Breast epithelium (tissue), 4 donors: Measurements from ENCODE around the gene TBC1D14. TPM values are rescaled to one million over a fixed set of nuclear protein-coding genes. Genes with fewer than 3 reads are reported as not detected.

Source experiments
- DNase-seq, 2 donors: peaks; one replicate each; pipeline ENCODE4 v3.0.0-alpha.2; 2019; ENCODE audit warnings: low spot score in 2 of 2
- H3K27ac ChIP-seq, 2 donors: fragments of 200-600 bp; sonication (generic) in 1 of 2; one replicate each; pipeline ENCODE4 v1.5.1; 2016 to 2019; ENCODE audit warnings: mild to moderate bottlenecking in 1 of 2
- H3K27me3 ChIP-seq, 2 donors: fragments of 200-600 bp; sonication (generic) in 1 of 2; one replicate each; pipeline versions ENCODE4 v1.5.1 to v1.6.0; 2017 to 2019; ENCODE audit warnings: control low read depth in 1 of 2, mild to moderate bottlenecking in 1 of 2
- H3K36me3 ChIP-seq: fragments of 200-600 bp; one replicate; pipeline ENCODE4 v1.5.1; 2019
- H3K4me1 ChIP-seq, 2 donors: fragments of 200-600 bp; sonication (generic); one replicate each; pipeline ENCODE4 v1.5.1; 2016 to 2019; ENCODE audit warnings: control low read depth in 1 of 2
- H3K4me3 ChIP-seq, 3 donors: fragments of 200-600 bp; sonication (generic); 1 replicate in 2 of 3; 2 replicates in 1 of 3; pipeline ENCODE4 v1.5.1; 2016 to 2019; ENCODE audit warnings: mild to moderate bottlenecking in 3 of 3, moderate library complexity in 2 of 3
- H3K9me3 ChIP-seq, 2 donors: fragments of 200-600 bp; sonication (generic) in 1 of 2; one replicate each; pipeline ENCODE4 v1.5.1; 2016 to 2019; ENCODE audit warnings: control low read depth in 1 of 2
- POLR2A ChIP-seq: fragments of 450-650 bp; IDR thresholded peaks from one replicate; pipeline ENCODE4 v1.6.1; 2016; ENCODE audit warnings: antibody characterized with exemption, mild to moderate bottlenecking, moderate library complexity
- POLR2AphosphoS5 ChIP-seq, 3 donors: sonication (generic); formaldehyde crosslinking; IDR thresholded peaks; one replicate each; pipeline ENCODE4 v1.6.1; 2017; ENCODE audit warnings: antibody characterized with exemption in 3 of 3
- intact Hi-C: fragments of 100-400 bp; cut with DNase I; formaldehyde crosslinking; loops from one replicate; pipeline ENCODE4 v1.15.1; 2023; ENCODE audit warnings: low total_unique reads
- total RNA-seq, 3 donors: library from RNA; depleted of rRNA; stranded (reverse); fragments of >200 nt; gene quantifications; one replicate each; pipeline ENCODE4 v1.1.0, GENCODE V29; 2016
- TF ChIP-seq, protein P1 (sequence below), 3 donors: fragments of 450-650 bp; IDR thresholded peaks; one replicate each; pipeline ENCODE4 v1.5.1; 2016 to 2017; ENCODE audit warnings: antibody characterized with exemption in 3 of 3, mild to moderate bottlenecking in 3 of 3, moderate library complexity in 3 of 3

The TBC1D14 gene
- total RNA-seq, 3 donors from 2014 or later = 48.5 to 57.3 (median 48.7) TPM

DNA sequence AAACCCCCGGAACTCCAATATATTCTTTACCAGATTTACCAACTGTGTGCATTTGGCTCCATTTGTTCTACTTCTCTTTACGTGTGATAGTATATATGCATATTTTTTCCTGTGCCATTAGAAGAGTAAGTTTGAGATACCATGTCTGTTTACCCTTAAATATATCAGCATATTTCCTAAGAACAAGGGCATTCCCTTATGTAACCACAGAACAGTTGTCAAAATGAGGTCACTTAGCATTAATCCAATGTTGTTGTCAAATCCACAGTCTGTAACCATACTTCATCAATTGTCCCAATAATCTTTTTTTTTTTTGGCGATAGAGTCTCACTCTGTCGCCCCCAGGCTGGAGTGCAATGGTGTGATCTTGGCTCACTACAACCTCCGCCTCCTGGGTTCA, 55.2 kb downstream of the TBC1D14 start:
- intact Hi-C loops = no loop called here
- DNase-seq = no peak
- Histone ChIP-seq H3K27ac (no peak overlapping the region), H3K36me3 (no peaks in the 10 kb centered on the region), H3K27me3 (no peaks in the 10 kb centered on the region), H3K4me1 (no peaks in the 10 kb centered on the region), H3K4me3 (no peak overlapping the region), H3K9me3 (no peaks in the 10 kb centered on the region)
- TF ChIP-seq POLR2A (no peak), POLR2AphosphoS5 (IDR thresholded peaks at IDR 0.05) (no peak)
- TF ChIP-seq, protein P1, sequence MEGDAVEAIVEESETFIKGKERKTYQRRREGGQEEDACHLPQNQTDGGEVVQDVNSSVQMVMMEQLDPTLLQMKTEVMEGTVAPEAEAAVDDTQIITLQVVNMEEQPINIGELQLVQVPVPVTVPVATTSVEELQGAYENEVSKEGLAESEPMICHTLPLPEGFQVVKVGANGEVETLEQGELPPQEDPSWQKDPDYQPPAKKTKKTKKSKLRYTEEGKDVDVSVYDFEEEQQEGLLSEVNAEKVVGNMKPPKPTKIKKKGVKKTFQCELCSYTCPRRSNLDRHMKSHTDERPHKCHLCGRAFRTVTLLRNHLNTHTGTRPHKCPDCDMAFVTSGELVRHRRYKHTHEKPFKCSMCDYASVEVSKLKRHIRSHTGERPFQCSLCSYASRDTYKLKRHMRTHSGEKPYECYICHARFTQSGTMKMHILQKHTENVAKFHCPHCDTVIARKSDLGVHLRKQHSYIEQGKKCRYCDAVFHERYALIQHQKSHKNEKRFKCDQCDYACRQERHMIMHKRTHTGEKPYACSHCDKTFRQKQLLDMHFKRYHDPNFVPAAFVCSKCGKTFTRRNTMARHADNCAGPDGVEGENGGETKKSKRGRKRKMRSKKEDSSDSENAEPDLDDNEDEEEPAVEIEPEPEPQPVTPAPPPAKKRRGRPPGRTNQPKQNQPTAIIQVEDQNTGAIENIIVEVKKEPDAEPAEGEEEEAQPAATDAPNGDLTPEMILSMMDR (IDR thresholded peaks at IDR 0.05) = no peak

DNA sequence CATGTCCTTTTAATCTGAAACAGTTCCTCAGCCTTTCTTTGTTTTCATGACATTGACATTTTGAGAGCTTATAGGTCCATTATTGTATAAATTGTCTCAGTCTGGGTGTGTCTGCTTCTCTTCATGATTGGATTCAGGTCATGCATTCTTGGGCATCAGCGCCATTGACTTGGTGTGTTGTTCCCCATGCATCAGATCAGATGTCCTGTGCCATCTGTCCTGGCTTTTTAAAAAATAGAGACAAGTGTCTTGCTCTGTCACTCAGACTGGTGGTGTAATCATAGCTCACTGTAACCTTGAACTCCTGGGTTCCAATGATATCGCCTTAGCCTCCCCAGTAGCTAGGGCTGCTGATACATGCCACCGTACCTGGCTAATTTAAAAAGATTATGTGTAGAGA, 55.7 kb downstream of the TBC1D14 start:
- H3K4me3 ChIP-seq = no peak overlapping the region
- H3K9me3 ChIP-seq = no peaks in the 10 kb centered on the region
- H3K27ac ChIP-seq = no peak overlapping the region
- intact Hi-C loops = no loop called here
- H3K36me3 ChIP-seq = no peaks in the 10 kb centered on the region
- no peaks in the 10 kb centered on the region for H3K27me3 ChIP-seq
- no peak for TF ChIP-seq POLR2AphosphoS5 (IDR thresholded peaks at IDR 0.05)
- TF ChIP-seq, protein P1 (IDR thresholded peaks at IDR 0.05) = no peak
- no peak for TF ChIP-seq POLR2A
- DNase-seq = no peak
- H3K4me1 ChIP-seq = no peaks in the 10 kb centered on the region

DNA sequence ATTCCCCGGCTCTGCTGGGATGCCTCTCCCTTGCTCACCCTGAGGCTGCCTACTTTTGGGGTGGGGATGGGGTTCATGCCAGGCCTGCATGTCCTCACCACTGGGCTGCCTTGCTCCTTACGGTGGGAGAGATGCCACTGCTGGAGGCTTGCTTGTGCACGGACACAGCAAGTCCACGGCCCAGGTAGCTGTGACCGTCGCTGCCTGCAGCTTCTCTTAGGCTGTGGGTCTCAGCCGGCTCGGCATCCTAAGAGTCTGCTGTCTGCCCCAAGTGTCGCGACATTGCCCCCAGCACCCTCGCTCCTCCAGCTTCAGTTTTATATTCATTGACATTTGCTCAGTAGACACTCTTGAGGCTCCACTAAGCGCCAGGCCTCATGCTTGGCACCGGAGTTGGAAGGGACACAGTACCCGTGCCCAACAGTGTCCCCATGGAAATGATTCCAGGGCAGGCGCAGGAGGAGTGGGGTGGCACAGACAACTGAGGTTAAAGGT, 58.3 kb downstream of the TBC1D14 start:
- H3K36me3 ChIP-seq = no peaks in the 10 kb centered on the region
- no peaks in the 10 kb centered on the region for H3K27me3 ChIP-seq
- no peaks in the 10 kb centered on the region for H3K9me3 ChIP-seq
- TF ChIP-seq POLR2AphosphoS5 (IDR thresholded peaks at IDR 0.05) (no peak), POLR2A (no peak)
- TF ChIP-seq, protein P1 (IDR thresholded peaks at IDR 0.05) = no peak
- peak in 1 of 2 donors; percentile 41 for DNase-seq
- no peaks in the 10 kb centered on the region for H3K4me1 ChIP-seq
- H3K27ac ChIP-seq = no peak overlapping the region
- intact Hi-C loops = no loop called here
- H3K4me3 ChIP-seq = no peak overlapping the region

DNA sequence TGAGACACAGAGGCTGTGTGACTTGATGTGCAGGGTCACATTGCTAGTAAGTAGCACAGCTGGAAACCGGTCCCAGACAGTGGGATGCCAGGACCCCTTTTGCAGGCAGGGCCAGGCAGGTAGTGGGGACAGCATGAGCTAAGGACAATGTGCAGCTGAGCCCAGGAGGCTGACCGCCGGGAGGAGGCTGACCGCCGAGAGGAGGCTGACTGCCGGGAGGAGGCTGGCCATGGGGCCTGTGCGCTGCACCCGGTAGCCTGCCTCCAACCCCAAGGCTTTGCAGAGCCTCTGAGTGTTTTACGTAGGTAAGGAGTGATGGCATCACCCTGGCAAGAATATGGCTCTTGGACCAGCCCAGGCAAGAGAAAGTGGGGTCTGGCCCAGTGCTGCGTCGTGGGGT, 58.9 kb downstream of the TBC1D14 start:
- intact Hi-C loops = no loop called here
- H3K27me3 ChIP-seq = no peaks in the 10 kb centered on the region
- DNase-seq = peak in 1 of 2 donors; percentile 12
- H3K4me3 ChIP-seq = no peak overlapping the region
- no peaks in the 10 kb centered on the region for H3K36me3 ChIP-seq
- TF ChIP-seq POLR2AphosphoS5 (IDR thresholded peaks at IDR 0.05) (no peak), POLR2A (no peak)
- TF ChIP-seq, protein P1 (IDR thresholded peaks at IDR 0.05) = no peak
- H3K27ac ChIP-seq = no peak overlapping the region
- no peaks in the 10 kb centered on the region for H3K4me1 ChIP-seq
- H3K9me3 ChIP-seq = no peaks in the 10 kb centered on the region

DNA sequence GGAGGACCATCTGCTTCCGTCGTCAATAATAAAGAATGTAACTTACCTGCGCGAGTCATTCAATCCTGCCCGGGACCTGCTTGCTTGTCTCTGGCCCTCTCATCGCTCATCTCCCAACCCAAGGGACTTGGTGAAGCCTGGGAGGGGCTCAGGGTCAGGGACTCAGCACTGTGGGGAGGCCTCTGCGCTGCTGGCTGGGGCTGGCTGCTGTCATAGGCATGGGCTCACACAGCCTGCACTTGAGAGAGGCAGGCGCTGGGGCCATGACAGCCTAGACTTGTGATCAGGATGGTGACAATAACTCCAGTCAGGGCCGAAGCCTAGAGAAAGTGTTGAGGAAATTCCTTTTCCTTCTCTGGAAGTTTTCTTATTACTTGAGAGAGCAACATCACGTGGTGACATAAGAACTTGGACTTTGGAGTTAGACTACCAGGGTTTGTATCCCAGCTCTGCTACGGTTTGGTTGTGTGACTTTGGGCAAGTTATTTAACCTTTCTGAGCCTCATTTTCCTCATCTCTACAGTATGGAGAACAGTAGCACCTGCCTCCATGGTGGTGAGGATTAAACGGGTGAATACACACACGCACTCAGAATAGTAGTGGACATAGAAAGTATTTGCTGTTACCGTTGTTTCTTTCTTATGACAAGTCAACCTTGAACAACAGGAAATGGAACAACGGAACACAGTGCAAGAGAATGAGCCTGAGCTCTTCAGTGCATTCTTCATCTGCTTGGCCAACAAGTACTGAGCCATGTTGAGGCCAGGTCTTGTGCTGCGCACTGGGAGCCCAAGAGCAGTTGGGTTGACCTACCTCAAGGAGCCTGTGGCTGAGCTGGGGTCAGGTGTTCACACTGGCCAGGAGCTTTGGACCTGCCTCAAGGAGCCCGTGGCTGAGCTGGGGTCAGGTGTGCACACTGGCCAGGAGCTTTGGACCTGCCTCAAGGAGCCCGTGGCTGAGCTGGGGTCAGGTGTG, 60.5 kb downstream of the TBC1D14 start:
- Histone ChIP-seq H3K27ac (no peak overlapping the region), H3K4me3 (no peak overlapping the region), H3K27me3 (no peaks in the 10 kb centered on the region), H3K36me3 (no peaks in the 10 kb centered on the region), H3K9me3 (no peaks in the 10 kb centered on the region), H3K4me1 (no peaks in the 10 kb centered on the region)
- DNase-seq = no peak
- intact Hi-C loops = no loop called here
- TF ChIP-seq POLR2A (no peak), POLR2AphosphoS5 (IDR thresholded peaks at IDR 0.05) (no peak)
- TF ChIP-seq, protein P1 (IDR thresholded peaks at IDR 0.05) = no peak
